Panc1 (cell line): ENCODE results near the gene ARHGEF12. TPM values are rescaled to one million over a fixed set of nuclear protein-coding genes. Genes with fewer than 3 reads are reported as not detected.

Experiments used
- ATAC-seq: fragments of 200-7000 bp; cut with Tn5 transposase; 2 replicates; pipeline ENCODE4 v1.9.1; 2020; ENCODE audit warnings: mild to moderate bottlenecking, moderate library complexity
- BruUV-seq: library from RNA; stranded (reverse); fragments of 400-500 nt; replicated peaks from 2 replicates; lab custom pipeline; 2021; lab: Mats Ljungman, UMichigan
- CTCF ChIA-PET: fragments of 300-600 bp; sonication (Branson Sonifier 250); formaldehyde crosslinking; loops from one replicate; lab custom pipeline; 2022; ENCODE audit warnings: antibody characterized with exemption; lab: Charles Lee
- POLR2A ChIA-PET: fragments of 300-600 bp; sonication (Branson Sonifier 250); formaldehyde crosslinking; loops from one replicate; lab custom pipeline; 2022; ENCODE audit warnings: antibody characterized with exemption; lab: Charles Lee
- DNase-seq: peaks from one replicate; pipeline ENCODE4 v3.0.0-alpha.2; 2010; ENCODE audit warnings: low read depth, low spot score
- H3K27ac ChIP-seq: 2 replicates; pipeline ENCODE4 v1.5.1; 2011; ENCODE audit warnings: mild to moderate bottlenecking, low read length, inconsistent platforms
- H3K27me3 ChIP-seq: fragments of 200-500 bp; sonication (Bioruptor generic); 2 replicates; pipeline ENCODE4 v1.6.0; 2014; ENCODE audit warnings: low read length, inconsistent platforms; ENCODE audit not compliant: control insufficient read depth, insufficient read depth
- H3K36me3 ChIP-seq: fragments of 200-500 bp; sonication (Bioruptor generic); 2 replicates; pipeline ENCODE4 v1.5.1; 2014; ENCODE audit warnings: inconsistent platforms, mild to moderate bottlenecking, low read length, moderate library complexity; ENCODE audit not compliant: control insufficient read depth, insufficient read depth
- H3K4me1 ChIP-seq: 2 replicates; pipeline ENCODE4 v1.5.1; 2011; ENCODE audit warnings: inconsistent platforms, mild to moderate bottlenecking, low read length, moderate library complexity; ENCODE audit not compliant: control insufficient read depth, insufficient read depth
- H3K4me3 ChIP-seq, 2 experiments: 2 replicates each; pipeline ENCODE4 v1.5.1; 2011 to 2012; ENCODE audit warnings: low read depth in 2 of 2, low read length in 2 of 2, mild to moderate bottlenecking in 2 of 2, inconsistent platforms in 1 of 2, moderate library complexity in 1 of 2
- H3K9me3 ChIP-seq: fragments of 200-500 bp; sonication (Bioruptor generic); 2 replicates; pipeline ENCODE4 v1.5.1; 2014; ENCODE audit warnings: low read depth, mild to moderate bottlenecking, inconsistent platforms, low read length, moderate library complexity; ENCODE audit not compliant: control insufficient read depth, insufficient read depth
- CTCF ChIP-seq: fragments of 450-650 bp; IDR thresholded peaks from 2 replicates; pipeline ENCODE4 v1.5.1; 2017; ENCODE audit warnings: mild to moderate bottlenecking
- POLR2AphosphoS5 ChIP-seq: IDR thresholded peaks from 2 replicates; pipeline ENCODE4 v1.6.1; 2012; ENCODE audit warnings: mild to moderate bottlenecking, low read depth, low read length, moderate library complexity
- REST ChIP-seq, 2 experiments: IDR thresholded peaks; 2 replicates each; pipeline ENCODE4 v1.6.1; 2011 to 2012; ENCODE audit warnings: low read depth in 2 of 2, control low read depth in 1 of 2, low read length in 1 of 2, mild to moderate bottlenecking in 1 of 2, moderate library complexity in 1 of 2; ENCODE audit not compliant: insufficient read depth in 1 of 2
- SIN3A ChIP-seq: IDR thresholded peaks from 2 replicates; pipeline ENCODE4 v1.6.1; 2012; ENCODE audit warnings: low read depth, mild to moderate bottlenecking, low read length, moderate library complexity, borderline replicate concordance; ENCODE audit not compliant: insufficient read depth
- TCF7L2 ChIP-seq: IDR thresholded peaks from 2 replicates; pipeline ENCODE4 v1.6.1; 2011; ENCODE audit warnings: mild to moderate bottlenecking, low read depth, low read length, inconsistent platforms
- in situ Hi-C: cut with HindIII; loops from 2 replicates; pipeline ENCODE4 v1.10.0; 2016; ENCODE audit warnings: low sequenced_read_pairs, low pct_unique_long_range_greater_than_20kb
- intact Hi-C: fragments of 100-400 bp; cut with micrococcal nuclease; formaldehyde crosslinking; loops from one replicate; pipeline ENCODE4 v1.10.0; 2022; ENCODE audit not compliant: unreplicated experiment
- total RNA-seq: library from RNA; stranded (reverse); gene quantifications from one replicate; pipeline ENCODE4 v1.2.1, GENCODE V29; 2021; ENCODE audit not compliant: unreplicated experiment

Gene ARHGEF12
- total RNA-seq, 1 experiment from 2014 or later = 182 TPM

- CTCF ChIA-PET = interaction anchor here (0.8 kb wide), 1 partner anchor 13 kb away, joined by 3 read pairs; no protein-coding TSS in a partner anchor
Measured at GRCh38 chr11:120290956-120291355, 45.3 kb upstream of the ARHGEF12 start.

GRCh38 chr11:120293038-120293800 is 43.0 kb upstream of the ARHGEF12 start:
- ChIA-PET POLR2A (interaction anchor here (0.6 kb wide), 1 partner anchor 89 kb away, joined by 11 read pairs; no protein-coding TSS in a partner anchor), CTCF (no interaction called here)
- no peak for ATAC-seq
- no peak overlapping the region for H3K4me3 ChIP-seq
- no peaks in the 10 kb centered on the region for H3K9me3 ChIP-seq
- peaks cover 62% of the 10 kb centered on the region for H3K27me3 ChIP-seq
- in situ Hi-C loops (no loop called here), intact Hi-C loops (no loop called here)
- TF ChIP-seq TCF7L2 (no peak), POLR2AphosphoS5 (no peak), SIN3A (no peak)
- BruUV-seq = no TSS peak
- no peaks in the 10 kb centered on the region for H3K4me1 ChIP-seq
- H3K27ac ChIP-seq = no peak overlapping the region
- no peak for DNase-seq
- no peaks in the 10 kb centered on the region for H3K36me3 ChIP-seq

More at GRCh38 chr11:120290956-120291355, 45.3 kb upstream of the ARHGEF12 start:
- Histone ChIP-seq H3K9me3 (no peaks in the 10 kb centered on the region), H3K27ac (no peak overlapping the region), H3K27me3 (peaks cover 56% of the 10 kb centered on the region), H3K4me3 (no peak overlapping the region), H3K4me1 (no peaks in the 10 kb centered on the region), H3K36me3 (no peaks in the 10 kb centered on the region)
- in situ Hi-C loops = no loop called here
- POLR2A ChIA-PET = no interaction called here
- no peak for DNase-seq
- no TSS peak for BruUV-seq
- ATAC-seq = no peak
- intact Hi-C loops = no loop called here
- TF ChIP-seq REST (IDR thresholded peaks at IDR 0.05; ENCODE audit: insufficient read depth in 1 of 2, low read depth in 2 of 2, low read length in 1 of 2) = no peak
- no peak for TF ChIP-seq POLR2AphosphoS5
- TF ChIP-seq TCF7L2 = no peak
- no peak for TF ChIP-seq CTCF
- TF ChIP-seq SIN3A = no peak

- in situ Hi-C loops (no loop called here), intact Hi-C loops (no loop called here)
- BruUV-seq = no TSS peak
- CTCF ChIA-PET = no interaction called here
- H3K27ac ChIP-seq = no peak overlapping the region
- no peaks in the 10 kb centered on the region for H3K9me3 ChIP-seq
- DNase-seq = no peak
- H3K4me3 ChIP-seq = no peak overlapping the region
- H3K4me1 ChIP-seq = no peaks in the 10 kb centered on the region
- no peak for ATAC-seq
- peaks cover 54% of the 10 kb centered on the region for H3K27me3 ChIP-seq
- TF ChIP-seq SIN3A (no peak), REST (IDR thresholded peaks at IDR 0.05; ENCODE audit: insufficient read depth in 1 of 2, low read depth in 2 of 2, low read length in 1 of 2) (no peak), POLR2AphosphoS5 (no peak), CTCF (no peak), TCF7L2 (no peak)
- no peaks in the 10 kb centered on the region for H3K36me3 ChIP-seq
- POLR2A ChIA-PET = no interaction called here
Measured at GRCh38 chr11:120294096-120294495, 42.1 kb upstream of the ARHGEF12 start.
